Activated CD4-positive, alpha-beta memory T cell treated with anti-CD3 and anti-CD28 coated beads, Interleukin-2, amount 10 ng/mL, durations not matched to agents 7 days and 5 days (primary cell): Measurements from ENCODE around the gene SYT13. TPM values are rescaled to one million over a fixed set of nuclear protein-coding genes. Genes with fewer than 3 reads are reported as not detected.

Source experiments
- total RNA-seq, 2 experiments: library from RNA; stranded (reverse); gene quantifications; one replicate each; pipeline ENCODE4 v1.2.3, GENCODE V29; 2021

The SYT13 gene
- total RNA-seq, 2 experiments from 2014 or later: not detected

Other genes starting within 250 kb of the SYT13 start
- under 1 TPM; 0.78 to 0.85 TPM for gene PRDM11, start 139.7 kb downstream of the SYT13 start, total RNA-seq